Common myeloid progenitor, CD34-positive (primary cell): Measurements from ENCODE around the gene APELA.
"Not testable (repeated sequence)": the region's sequence is repeated elsewhere in the genome, so short reads cannot be mapped to it uniquely, and the experiment has no call there.

Experiments
- CTCF ChIA-PET: fragments of 350-600 bp; sonication (Branson Sonifier 250); formaldehyde crosslinking; loops from one replicate; lab custom pipeline; 2021; ENCODE audit warnings: antibody characterized with exemption; lab: Charles Lee
- POLR2A ChIA-PET: fragments of 350-600 bp; sonication (Branson Sonifier 250); formaldehyde crosslinking; loops from one replicate; lab custom pipeline; 2021; ENCODE audit warnings: antibody characterized with exemption; lab: Charles Lee
- DNase-seq, 3 donors: peaks; one replicate each; pipeline versions ENCODE4 v3.0.0 to v3.0.0-alpha.2; 2013
- H3K27ac ChIP-seq, 2 experiments: 1 replicate in 1 of 2; 2 replicates in 1 of 2; pipeline ENCODE4 v1.7.0; 2013; ENCODE audit warnings: inconsistent platforms in 2 of 2, low read length in 2 of 2, mild to moderate bottlenecking in 2 of 2, low read depth in 1 of 2, moderate library complexity in 1 of 2; ENCODE audit not compliant: severe bottlenecking in 2 of 2, insufficient read depth in 1 of 2, poor library complexity in 1 of 2
- H3K27me3 ChIP-seq, 5 experiments: replicated peaks in 2 of 5; 1 replicate in 3 of 5; 2 replicates in 2 of 5; pipeline versions ENCODE4 v1.6.1 to v1.7.0; 2013; ENCODE audit warnings: low read length in 4 of 5, mild to moderate bottlenecking in 2 of 5, moderate library complexity in 2 of 5, inconsistent platforms in 1 of 5; ENCODE audit not compliant: insufficient read depth in 5 of 5, control insufficient read depth in 4 of 5
- H3K36me3 ChIP-seq, 4 experiments: 1 replicate in 2 of 4; 2 replicates in 2 of 4; pipeline versions ENCODE4 v1.6.1 to v1.7.0; 2013; ENCODE audit warnings: low read length in 3 of 4, control low read depth in 1 of 4, mild to moderate bottlenecking in 1 of 4; ENCODE audit not compliant: control insufficient read depth in 4 of 4, insufficient read depth in 4 of 4
- H3K4me1 ChIP-seq, 4 experiments: 1 replicate in 3 of 4; 2 replicates in 1 of 4; pipeline versions ENCODE4 v1.6.1 to v1.7.1; 2013; ENCODE audit warnings: low read length in 3 of 4, mild to moderate bottlenecking in 3 of 4, control low read depth in 1 of 4, inconsistent platforms in 1 of 4, moderate library complexity in 1 of 4; ENCODE audit not compliant: control insufficient read depth in 4 of 4, insufficient read depth in 4 of 4; ENCODE audit errors: control extremely low read depth in 1 of 4
- H3K4me3 ChIP-seq, 7 experiments: 1 replicate in 4 of 7; 2 replicates in 3 of 7; pipeline versions ENCODE4 v1.5.1 to v1.7.0; 2013; ENCODE audit warnings: mild to moderate bottlenecking in 7 of 7, low read length in 6 of 7, moderate library complexity in 6 of 7, inconsistent platforms in 2 of 7, low read depth in 2 of 7, control low read depth in 1 of 7; ENCODE audit not compliant: insufficient read depth in 4 of 7, control insufficient read depth in 1 of 7; ENCODE audit errors: extremely low read depth in 1 of 7
- H3K9me3 ChIP-seq, 5 experiments: 1 replicate in 4 of 5; 2 replicates in 1 of 5; pipeline versions ENCODE4 v1.6.1 to v1.7.1; 2013; ENCODE audit warnings: low read length in 4 of 5, mild to moderate bottlenecking in 2 of 5, inconsistent platforms in 1 of 5, low read depth in 1 of 5, moderate library complexity in 1 of 5; ENCODE audit not compliant: control insufficient read depth in 4 of 5, insufficient read depth in 2 of 5; ENCODE audit errors: control extremely low read depth in 1 of 5
- WGBS: methylation state at CpG from one replicate; pipeline ENCODE4 v1.1.5; 2013; ENCODE audit not compliant: insufficient coverage; 5-methylcytosine and 5-hydroxymethylcytosine counted together

The APELA gene

GRCh38 chr4:164935865-164936606 lies 59.1 kb downstream of the APELA start:
- H3K27ac ChIP-seq, H3K9me3 ChIP-seq, H3K27me3 ChIP-seq, H3K4me1 ChIP-seq, H3K36me3 ChIP-seq, DNase-seq, POLR2A ChIA-PET, CTCF ChIA-PET, H3K4me3 ChIP-seq: not testable (repeated sequence)
- 90% methylated on average over 2 of the region's 9 CpGs for WGBS

GRCh38 chr4:164937576-164938270 lies 60.7 kb downstream of the APELA start:
- H3K9me3 ChIP-seq: no peaks in the 10 kb centered on the region
- CTCF ChIA-PET: interaction anchor here (1.2 to 1.8 kb wide), 2 partner anchors 10 to 16 kb away, joined by 4 read pairs; no protein-coding TSS in a partner anchor
- peak in 2 of 3 donors; percentile 9 to 13 for DNase-seq
- H3K4me3 ChIP-seq: no peak overlapping the region
- H3K36me3 ChIP-seq: no peaks in the 10 kb centered on the region
- no peaks in the 10 kb centered on the region for H3K4me1 ChIP-seq
- no peak overlapping the region for H3K27ac ChIP-seq
- H3K27me3 ChIP-seq: peaks cover 0 to 7% (median 0%) of the 10 kb centered on the region in 5 experiments
- POLR2A ChIA-PET: no interaction called here

- Histone ChIP-seq H3K27ac (no peak overlapping the region), H3K4me1 (no peaks in the 10 kb centered on the region), H3K27me3 (peaks cover 0 to 8% (median 2%) of the 10 kb centered on the region in 5 experiments), H3K36me3 (no peaks in the 10 kb centered on the region), H3K9me3 (no peaks in the 10 kb centered on the region), H3K4me3 (no peak overlapping the region)
- WGBS: 92% methylated on average over 9 of the region's 9 CpGs
- ChIA-PET CTCF (no interaction called here), POLR2A (no interaction called here)
- no peak for DNase-seq
Observed at GRCh38 chr4:164943192-164943591, 66.2 kb downstream of the APELA start.

- Histone ChIP-seq H3K36me3 (no peaks in the 10 kb centered on the region), H3K27me3 (peaks cover 0 to 5% (median 4%) of the 10 kb centered on the region in 5 experiments), H3K4me1 (no peaks in the 10 kb centered on the region), H3K27ac (no peak overlapping the region), H3K9me3 (no peaks in the 10 kb centered on the region), H3K4me3 (no peak overlapping the region)
- WGBS: 75% methylated on average over 3 of the region's 5 CpGs
- ChIA-PET CTCF (no interaction called here), POLR2A (no interaction called here)
- DNase-seq: no peak
Observed at GRCh38 chr4:164945146-164945545, 68.2 kb downstream of the APELA start.

GRCh38 chr4:164946810-164947209 lies 69.8 kb downstream of the APELA start:
- ChIA-PET POLR2A (no interaction called here), CTCF (interaction anchor here (1.2 to 1.4 kb wide), 2 partner anchors 9 kb away, joined by 3 to 4 read pairs; no protein-coding TSS in a partner anchor)
- WGBS: 93% methylated on average over 5 of the region's 5 CpGs

More at GRCh38 chr4:164946810-164947209, 69.8 kb downstream of the APELA start:
- Histone ChIP-seq H3K4me1 (no peaks in the 10 kb centered on the region), H3K27me3 (peaks cover 0 to 4% (median 4%) of the 10 kb centered on the region in 5 experiments), H3K9me3 (no peaks in the 10 kb centered on the region), H3K4me3 (no peak overlapping the region), H3K27ac (no peak overlapping the region), H3K36me3 (no peaks in the 10 kb centered on the region)
- DNase-seq: no peak
